NCI-H128 (cell line): ENCODE measurements around the gene RBKS.

Source experiments
- DNase-seq: peaks from one replicate; lab custom pipeline; 2025; ENCODE audit not compliant: unreplicated experiment; lab: John Stamatoyannopoulos, UW

Gene RBKS

DNA sequence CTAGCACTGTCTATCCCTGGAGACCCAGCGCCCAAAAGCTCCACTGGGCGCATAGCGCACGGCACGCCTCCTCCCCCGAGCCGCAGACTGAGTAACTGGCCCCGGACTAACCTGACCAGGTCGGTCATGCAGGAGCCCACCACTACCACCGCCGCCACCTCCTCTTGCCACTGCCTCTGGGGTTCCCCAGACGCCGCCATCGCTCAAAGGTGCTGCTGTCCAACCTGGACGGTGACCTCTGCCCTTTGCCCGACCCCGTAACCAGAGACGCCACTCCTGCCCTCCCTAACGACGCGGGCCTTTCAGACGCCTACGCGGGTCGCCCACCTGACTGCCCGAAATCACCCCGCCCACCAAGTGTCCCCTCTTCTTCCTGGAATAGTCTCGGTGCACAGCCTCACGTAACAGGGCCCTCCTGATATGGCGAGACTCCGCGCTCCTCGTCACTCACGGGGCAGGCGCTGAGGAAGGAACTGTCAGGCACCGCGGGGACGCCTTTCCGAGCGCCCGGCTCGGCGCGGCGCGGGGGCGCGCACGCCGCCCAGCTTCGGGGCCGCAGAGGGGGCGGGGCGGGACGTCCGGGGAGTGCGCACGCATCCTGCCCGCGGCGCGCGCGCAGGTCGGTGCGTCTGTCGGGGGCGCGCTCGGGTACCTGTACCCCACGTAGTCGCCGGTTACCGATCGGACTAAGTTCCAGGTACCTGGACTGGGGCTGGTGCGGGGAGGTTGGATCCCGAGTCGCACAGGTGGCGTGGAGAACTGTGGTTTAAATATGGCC is at the start of gene RBKS, which contains the start of gene BABAM2:
RBKS (minus strand) TSS at position 242 of the 778 bp plus-strand sequence; CDS start at position 200, 42 bp downstream.
BABAM2 (plus strand) TSS at position 584 of the 778 bp plus-strand sequence. CDS start 3,828 bp downstream, outside the sequence.
- peak; percentile 63 for DNase-seq

DNA sequence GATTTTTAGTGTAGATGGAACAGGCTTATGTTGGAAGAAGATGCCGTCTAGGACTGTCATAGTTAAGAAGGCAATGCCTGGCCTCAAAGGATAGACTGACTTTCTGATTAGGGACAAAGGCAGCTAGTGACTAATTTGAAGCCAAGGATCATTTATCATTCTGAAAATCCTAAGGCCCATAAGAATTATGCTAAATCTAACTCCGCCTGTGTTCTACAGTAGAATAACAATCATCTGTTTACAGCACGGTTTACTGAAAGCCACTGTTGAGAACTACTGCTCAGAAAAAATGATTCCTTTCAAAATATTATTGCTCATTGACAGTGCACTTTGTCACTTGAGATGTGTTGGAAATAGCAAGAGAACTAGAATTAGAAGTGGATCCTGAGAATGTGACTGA is 44.8 kb upstream of the RBKS start:
- no peak for DNase-seq

DNA sequence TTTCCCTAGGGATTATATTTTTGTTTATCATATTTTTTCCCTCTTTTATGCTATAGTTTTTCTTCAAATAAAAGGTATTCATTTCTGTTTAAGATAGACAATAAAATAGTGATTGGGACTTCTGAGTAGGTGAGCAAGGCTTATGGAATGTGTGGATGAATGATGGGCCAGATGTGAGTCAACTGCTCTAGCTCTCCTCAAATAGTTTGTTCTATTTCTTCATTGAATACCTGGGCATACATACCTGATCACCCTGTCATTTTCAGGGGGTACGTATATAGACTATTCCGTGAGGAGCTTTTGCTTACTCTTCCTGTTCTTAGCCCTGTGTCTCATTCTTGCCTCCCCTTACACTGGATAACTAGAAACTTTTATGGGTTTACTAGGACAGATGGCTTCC is 42.2 kb upstream of the RBKS start:
- no peak for DNase-seq

DNA sequence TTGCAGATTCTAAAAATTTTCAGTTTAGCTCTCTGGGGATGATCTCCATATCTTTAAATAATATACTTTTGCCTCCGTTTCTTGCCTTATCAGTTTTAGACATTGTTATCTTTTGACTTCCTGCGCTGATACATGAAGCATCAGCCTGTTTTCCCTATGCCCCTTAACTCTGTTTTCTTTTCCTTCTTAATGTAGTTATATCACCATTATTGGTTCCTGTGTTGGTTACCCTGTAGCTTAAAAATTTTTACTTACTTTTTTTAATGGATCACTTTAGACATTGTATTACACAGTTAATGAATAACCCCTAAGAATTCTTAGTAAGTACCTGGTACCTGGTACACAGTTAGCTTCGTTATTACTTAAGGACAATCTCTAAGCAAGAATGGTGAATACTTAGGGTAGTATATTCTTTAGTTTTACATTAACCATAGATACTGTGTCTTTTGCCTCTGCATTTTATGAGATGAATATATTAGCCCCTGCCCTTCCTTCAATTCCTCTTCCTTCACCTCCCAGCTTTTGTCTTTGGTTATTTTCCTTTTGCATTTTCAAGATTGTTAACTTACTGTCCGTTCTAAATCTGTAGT is 41.3 kb upstream of the RBKS start:
- no peak for DNase-seq

DNA sequence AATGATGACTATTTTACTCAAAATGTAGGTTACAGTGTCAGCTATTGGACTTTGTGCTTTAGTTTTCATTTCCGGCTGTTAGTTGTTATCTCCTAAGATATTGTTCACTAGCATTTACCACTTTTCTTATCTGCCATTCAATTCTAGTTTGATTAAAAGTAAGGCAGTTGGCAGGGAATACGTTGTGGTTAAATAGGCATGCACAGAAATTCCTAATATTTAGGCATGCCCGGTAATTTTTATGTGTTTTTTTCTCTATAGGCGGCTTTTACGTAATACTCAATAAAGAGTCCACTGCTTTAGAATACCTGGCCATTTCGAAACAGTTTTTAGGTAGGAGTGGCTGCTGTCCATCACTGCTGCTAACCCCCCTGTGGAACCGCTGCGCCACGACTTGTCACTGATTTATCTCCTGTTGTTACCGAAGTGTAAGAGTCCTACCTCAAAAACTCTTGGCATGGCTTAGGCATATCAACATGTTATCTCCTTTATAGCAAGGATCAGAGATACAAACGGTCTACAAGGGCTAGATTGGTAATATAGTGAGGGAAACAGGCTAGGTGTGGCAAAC is 39.8 kb upstream of the RBKS start:
- DNase-seq, result no peak

DNA sequence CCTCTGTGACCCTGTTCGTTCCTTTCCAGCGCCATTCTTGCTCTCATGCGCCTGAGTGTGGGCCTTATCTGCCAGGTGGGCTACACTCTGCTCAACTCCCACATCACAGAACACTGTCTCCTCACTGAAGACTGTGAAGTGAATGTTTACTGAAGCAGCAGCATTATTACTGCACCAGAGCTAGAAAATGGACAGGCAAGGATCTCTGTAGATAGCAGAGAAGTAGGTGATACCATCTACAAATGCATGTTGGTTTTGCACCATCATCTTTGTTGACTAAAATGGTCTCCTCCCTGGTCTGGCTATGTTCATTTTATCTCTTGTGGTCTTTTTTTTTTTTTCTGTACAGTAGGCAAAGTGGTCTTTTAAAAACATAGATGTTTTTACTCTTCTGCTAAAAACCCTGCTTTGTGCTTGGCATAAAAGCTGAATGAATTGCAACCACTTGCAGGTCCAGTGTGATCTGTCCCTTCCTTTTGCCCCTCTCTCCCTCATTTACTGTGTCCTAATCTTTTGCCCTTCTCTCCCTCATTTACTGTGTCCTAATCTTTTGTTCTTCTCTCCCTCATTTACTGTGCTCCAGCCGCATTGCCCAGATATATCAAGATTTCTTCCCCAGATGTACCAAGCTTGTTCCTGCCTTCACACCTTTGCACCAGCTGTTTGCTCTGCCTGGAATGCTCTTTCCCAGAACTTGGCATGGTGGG is 35.7 kb upstream of the RBKS start:
- no peak for DNase-seq

DNA sequence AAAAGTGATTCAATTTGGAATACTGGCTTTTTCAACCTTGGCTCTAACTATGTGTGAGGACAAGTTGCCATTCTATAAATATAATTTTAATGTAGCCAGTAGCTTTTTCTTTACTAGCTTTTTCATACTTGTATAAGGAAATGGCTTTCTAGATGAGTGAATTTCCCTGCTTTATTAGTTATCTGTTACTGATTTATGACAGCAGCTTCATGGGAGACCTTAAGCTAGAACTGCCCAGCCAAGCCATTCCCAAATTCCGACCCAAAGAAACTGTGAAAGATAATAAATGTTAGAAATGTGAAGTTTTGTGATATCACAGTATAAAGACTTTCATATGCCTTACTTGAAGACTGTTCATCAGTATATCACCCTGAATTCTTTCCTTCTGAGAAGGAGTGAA is 32.7 kb upstream of the RBKS start:
- DNase-seq, result no peak

DNA sequence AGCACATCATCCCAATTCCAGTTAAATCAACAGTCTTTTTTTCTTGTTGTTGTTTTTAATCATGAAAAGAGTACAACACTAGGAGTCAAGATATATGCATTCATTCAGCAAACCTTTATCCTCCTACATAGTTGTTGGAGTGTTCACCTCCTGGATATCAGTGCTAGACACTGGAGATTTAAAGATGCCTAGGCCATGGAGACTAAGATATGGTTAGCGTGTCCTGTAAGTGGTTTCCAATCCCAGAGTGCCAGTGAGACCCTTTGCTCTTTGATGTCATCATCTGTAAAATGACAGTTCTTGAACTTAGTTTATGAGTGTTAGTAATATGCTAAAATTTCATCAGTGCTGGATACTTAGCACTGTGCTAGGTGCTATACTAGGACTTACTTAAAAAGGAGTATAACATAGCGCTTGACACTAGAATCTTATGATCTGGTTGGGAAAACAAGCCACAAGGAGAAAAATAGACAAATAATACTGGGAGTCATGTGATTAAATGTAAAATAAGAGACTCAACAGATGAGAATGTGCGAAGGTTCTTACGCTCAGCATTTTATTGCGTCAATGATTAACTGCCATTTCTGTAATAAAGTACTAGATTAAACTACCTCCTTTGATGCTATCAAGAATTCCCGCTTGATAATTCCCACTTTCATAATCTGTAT is 31.8 kb upstream of the RBKS start:
- DNase-seq, result no peak

DNA sequence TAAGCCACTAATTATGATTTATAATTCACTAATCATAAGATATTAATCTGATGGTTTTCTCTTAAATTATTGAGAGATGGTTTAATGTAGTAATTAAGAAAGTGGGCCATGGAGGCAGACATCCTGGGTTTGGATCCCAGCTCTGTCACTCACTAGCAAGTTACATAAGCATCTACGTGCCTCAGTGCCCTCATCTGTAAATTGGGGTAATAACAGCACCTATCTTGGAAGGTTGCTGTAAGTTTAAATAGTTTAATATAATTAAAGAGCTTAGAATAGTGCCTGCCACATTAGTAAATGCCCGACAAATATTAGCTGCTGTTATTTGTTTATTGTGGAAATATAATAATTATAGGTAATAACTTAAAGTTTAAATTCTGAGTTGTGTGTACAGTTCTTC is 31.2 kb upstream of the RBKS start:
- DNase-seq, result no peak

DNA sequence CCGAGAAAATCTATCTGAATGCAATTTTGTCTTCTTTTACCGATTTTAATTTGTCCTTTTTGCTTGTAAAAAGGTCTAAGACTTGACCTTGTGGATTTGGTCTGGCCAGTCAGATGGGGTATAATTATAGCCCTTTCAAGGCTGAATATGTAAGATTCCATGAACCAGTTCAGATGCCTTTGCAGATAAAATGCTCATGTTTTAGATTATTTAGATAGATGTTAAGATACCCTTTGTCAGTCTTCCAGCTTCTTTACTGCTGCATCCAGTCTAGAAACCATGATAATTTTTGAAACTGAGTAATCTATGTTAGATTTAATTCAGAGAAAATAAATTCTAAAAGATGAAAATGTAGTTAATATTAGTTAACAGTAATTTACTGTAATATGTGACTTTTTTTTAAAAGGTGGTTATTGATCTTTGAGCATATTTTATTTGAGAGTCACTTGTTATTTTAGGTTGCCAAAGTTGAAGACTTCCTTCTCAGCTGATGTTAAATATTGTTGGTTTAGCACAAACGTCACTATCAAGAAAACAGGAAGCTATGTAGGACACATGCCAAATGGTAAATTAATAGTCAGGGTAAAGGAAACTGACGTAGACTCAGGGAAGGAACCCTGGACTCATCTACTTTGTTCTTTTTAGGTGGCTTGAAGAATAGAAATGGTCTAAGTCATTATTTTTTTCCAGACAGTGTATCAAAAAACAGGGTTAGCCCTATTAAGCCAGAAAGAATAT is 30.1 kb upstream of the RBKS start:
- DNase-seq, result no peak

DNA sequence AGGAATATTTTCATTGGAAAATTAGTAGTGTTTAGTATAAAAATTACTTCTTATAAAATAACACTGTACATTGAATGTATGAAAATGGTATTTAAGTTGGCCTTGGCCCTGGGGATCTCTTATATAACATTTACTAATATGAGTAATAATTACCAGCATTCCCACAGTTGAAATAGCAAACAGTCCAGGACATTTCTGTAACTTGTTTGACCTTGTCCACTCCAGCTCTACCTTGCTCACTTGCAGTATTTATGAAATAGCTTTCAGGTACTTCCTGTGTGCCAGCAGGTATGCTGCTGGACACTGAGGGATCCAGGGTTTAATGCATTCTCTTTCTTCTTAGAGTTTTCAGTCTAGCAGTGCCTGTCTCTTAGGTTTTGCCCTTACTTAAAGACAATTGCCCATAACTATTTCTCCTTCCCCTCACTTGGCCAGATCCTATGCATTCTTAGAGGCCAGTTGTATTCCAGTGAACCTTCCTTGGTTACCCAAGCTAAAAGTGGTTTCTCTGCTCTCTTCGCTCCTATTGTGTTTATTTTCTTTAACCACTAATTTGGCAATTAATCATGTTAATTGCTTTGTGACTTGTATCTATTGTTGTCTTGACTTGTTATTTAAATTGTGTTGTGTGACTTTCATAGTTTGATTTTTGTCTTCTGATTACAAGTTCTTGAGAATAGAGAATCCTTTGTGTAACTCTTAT is 26.3 kb upstream of the RBKS start:
- DNase-seq, result no peak

DNA sequence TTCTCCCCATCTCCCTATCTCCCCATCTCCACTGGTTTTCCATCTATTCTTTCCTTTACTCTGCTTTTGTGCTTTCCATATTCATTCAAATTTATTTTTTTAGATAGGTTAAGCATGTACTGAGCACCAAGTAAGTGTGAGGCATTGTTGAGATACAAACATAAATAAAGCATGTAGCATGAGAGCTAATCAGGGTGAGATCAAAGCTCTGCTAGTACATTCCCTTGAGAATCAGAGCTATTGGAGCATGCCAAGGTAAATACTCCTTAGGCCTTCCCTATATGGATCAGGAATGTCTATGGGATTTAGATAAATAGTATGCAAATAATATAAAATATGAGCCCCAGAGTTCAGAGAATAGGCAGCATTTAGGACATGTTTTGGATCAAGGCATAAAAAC is 25.7 kb upstream of the RBKS start:
- no peak for DNase-seq

DNA sequence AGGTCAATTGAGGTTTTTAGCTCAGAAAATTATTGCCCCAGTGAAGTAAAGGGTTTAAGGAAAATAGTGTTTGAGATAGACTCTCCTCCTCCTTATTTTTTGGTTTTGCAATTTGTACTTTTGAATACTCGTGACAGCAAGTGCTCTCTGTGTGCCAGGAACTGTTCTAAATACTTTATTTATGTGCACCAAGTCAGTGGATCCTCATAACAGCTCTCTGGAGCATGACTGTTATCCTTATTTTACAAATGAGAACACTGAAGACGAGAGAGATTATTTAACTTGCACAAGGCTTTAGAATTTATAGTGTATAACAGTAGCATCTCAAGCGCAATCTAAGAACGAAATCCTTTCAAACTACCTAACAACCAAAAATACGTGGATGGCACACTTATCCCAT is 25.0 kb upstream of the RBKS start:
- no peak for DNase-seq

DNA sequence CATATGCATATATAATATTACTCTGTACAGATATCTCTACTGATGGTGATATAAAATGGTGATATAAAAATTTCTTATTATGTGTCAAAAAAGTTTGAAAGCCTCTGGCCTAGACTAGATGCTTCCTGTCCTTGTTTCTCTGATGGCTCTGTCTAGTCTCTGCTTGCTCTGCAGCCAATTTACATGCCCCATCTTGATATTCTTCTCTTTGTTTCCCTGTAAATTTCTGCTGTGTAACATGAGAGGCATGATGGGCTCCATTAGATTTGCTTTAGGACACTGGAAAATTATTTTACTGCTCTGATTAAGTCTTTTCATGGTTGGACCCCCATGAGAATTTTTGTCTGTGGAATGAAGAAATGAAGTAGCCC is 24.6 kb upstream of the RBKS start:
- DNase-seq, result no peak

DNA sequence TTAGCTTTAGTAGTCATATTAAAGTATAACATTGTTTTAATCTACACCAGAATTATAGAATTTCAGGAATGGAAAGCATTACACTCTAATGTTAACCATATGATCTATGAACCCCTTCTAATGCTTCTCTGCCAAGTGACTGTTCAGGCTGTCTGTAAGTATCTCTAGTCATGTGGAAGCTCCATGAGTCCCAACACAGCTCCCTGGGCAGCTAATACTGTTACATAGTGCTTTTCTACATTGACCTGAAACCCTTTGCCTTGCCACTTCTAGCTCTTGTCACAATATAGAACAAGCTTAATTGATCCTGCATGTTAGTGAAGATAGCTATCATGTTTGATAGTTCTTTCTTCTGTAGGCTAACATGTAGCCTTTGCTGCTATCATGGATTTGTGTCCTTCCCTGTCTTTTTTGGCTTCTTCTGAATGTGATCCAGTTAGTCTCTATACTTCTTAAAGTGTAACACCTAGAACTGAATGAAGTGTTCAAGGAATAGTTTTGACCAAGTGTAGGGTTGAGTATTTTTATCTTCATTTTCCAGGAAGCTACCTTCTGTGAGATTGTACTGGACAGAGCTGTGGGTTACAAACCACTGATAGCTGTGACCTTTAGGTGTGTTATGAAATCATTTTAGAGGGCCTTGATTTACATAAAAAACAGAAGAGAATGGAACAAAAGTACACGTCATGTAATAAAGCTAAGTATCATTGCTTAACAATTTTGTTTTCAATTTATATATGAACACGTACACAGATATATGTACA is 24.0 kb upstream of the RBKS start:
- DNase-seq, result no peak

DNA sequence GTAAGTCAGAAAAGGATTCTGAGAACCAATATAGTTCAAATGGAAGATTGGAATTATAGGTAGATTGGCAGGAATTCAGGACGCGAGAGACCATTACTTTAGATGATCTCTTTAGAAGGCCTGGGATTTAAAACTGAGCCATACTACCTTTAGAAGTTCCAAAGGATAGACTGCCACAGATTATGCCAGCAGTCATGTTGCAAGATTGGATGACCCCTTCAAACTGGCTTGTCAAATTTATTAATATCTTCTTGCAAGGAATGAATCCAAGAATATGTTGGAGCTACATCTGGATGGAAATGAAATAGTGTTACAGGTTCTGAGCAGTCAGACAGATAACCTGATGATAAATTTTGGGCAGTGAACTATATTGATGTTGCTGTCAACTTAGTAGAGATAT is 22.3 kb upstream of the RBKS start:
- no peak for DNase-seq

DNA sequence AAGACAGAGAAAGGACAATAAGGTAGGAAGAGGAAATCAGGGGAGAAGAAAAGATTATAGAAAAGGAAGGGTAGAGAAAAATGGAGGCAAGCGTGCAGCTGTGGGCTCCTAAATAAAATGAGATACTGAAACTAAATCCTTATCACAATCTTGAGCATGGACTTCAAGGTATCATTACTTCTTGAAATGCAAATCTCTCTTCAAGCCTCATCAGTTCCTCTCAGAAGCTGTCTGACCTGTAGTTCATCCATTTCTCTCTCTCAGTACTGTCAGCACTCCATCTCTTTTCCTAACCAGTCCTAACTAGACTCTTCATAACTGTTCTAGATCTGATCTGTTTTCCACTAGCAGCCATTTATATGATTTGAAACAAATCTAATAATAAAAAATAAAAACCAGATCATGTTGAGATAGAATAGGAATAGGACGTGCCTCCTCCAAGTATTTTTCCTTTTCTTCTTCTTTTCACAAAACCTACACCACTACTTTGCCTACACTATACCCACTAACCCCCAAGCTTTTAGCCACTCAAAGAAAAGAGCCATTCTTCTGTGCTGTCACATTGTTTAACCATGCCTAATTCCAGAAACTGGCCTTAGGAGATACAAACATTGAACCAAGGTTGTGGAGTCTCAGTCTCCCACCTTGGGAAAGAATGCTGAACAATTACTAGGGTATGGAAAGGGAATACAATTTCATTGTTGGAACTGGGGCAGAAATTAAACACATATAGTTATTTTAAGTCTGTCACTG is 21.4 kb upstream of the RBKS start:
- no peak for DNase-seq

DNA sequence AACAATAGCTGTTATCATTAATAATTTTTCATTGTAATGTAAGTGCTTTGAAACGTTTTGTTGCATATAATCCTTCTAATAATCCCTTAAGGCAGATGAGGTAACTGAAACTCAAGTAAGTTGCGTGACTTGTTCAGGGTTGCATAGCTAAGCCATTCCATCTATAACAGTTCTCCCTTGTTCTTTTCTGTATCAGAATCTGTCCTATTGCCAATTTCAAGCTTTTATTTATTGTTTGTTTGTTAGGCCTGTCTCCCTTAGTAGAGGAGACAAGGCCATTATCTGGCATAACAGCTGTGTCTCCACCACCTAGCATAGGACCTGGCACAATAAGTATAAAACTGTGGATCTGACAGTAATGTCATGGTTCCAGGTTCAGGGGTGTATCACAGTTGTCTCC is 19.7 kb upstream of the RBKS start:
- no peak for DNase-seq

DNA sequence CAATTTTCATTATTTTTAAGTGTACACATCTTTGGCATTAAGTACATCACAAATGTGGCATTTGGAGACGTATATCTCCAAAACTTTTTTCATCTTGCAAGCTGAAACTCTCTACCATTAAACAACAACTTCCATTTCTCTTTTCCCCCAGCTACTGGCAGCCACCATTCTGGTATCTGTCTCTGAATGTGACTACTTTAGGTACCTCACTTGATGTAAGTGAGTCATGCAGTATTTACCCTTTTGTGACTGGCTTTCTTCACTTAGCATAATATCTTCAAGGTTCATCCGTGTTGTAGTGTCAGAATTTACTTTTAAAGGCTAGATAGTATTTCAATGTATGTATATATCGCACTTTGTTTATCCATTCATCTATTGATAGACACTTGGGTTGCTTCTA is 17.4 kb upstream of the RBKS start:
- no peak for DNase-seq
